NCI-H460 (cell line): ENCODE measurements around the gene SDF4. TPM values are rescaled to one million over a fixed set of nuclear protein-coding genes. Genes with fewer than 3 reads are reported as not detected.

Experiments
- DNase-seq: peaks from one replicate; pipeline ENCODE4 v3.0.0-alpha.2; 2016; ENCODE audit warnings: low read depth; ENCODE audit errors: extremely low read depth
- total RNA-seq: library from RNA; depleted of rRNA; stranded (reverse); fragments of >200 nt; shearing (Covaris generic); gene quantifications from 2 replicates; pipeline ENCODE4 v1.2.3, GENCODE V29; 2014

SDF4 gene
- total RNA-seq, 1 experiment from 2014 or later, result 83.6 TPM

GRCh38 chr1:1232208-1232795, 501 bp upstream of the SDF4 start, which contains the start of gene B3GALT6:
TSS of gene B3GALT6 (plus strand) at chr1:1232237. CDS start at chr1:1232279, 42 bp downstream.
- no peak for DNase-seq

GRCh38 chr1:1230656-1231399, 973 bp downstream of the SDF4 start:
- DNase-seq, result no peak

- no peak for DNase-seq
These were observed 2.0 kb downstream of the SDF4 start for GRCh38 chr1:1229770-1230169.

GRCh38 chr1:1228596-1229321, 3.0 kb downstream of the SDF4 start:
- DNase-seq, result no peak

GRCh38 chr1:1228187-1228586, 3.6 kb downstream of the SDF4 start:
- no peak for DNase-seq

GRCh38 chr1:1227386-1227785, 4.4 kb downstream of the SDF4 start:
- no peak for DNase-seq

GRCh38 chr1:1226566-1227362, 5.0 kb downstream of the SDF4 start:
- no peak for DNase-seq

- DNase-seq, result no peak
These were observed 5.9 kb downstream of the SDF4 start for GRCh38 chr1:1225913-1226312.

- no peak for DNase-seq
These were observed 6.5 kb downstream of the SDF4 start for GRCh38 chr1:1225238-1225845.

- DNase-seq, result no peak
These were observed 7.9 kb downstream of the SDF4 start for GRCh38 chr1:1223891-1224290.

- no peak for DNase-seq
These were observed 8.5 kb downstream of the SDF4 start for GRCh38 chr1:1223321-1223720.

- no peak for DNase-seq
These were observed 9.1 kb downstream of the SDF4 start for GRCh38 chr1:1222575-1223225.

GRCh38 chr1:1221887-1222574, 9.8 kb downstream of the SDF4 start:
- DNase-seq, result no peak

- DNase-seq, result no peak
These were observed 11.6 kb downstream of the SDF4 start for GRCh38 chr1:1220197-1220596.

GRCh38 chr1:1219341-1219740, 12.5 kb downstream of the SDF4 start:
- DNase-seq, result no peak

GRCh38 chr1:1218524-1219200, 13.1 kb downstream of the SDF4 start:
- no peak for DNase-seq

GRCh38 chr1:1217621-1218523, 13.9 kb downstream of the SDF4 start:
- no peak for DNase-seq
